Measurements from ENCODE around the gene RASGRF2. TPM values are rescaled to one million over a fixed set of nuclear protein-coding genes. Genes with fewer than 3 reads are reported as not detected.

Gene RASGRF2
- total and polyA plus RNA-seq, 2 of the 13 experiments (the other 11 are each of a cell fraction or from before 2014, with no cell fraction given), result 23.6 to 29.0 TPM

DNA sequence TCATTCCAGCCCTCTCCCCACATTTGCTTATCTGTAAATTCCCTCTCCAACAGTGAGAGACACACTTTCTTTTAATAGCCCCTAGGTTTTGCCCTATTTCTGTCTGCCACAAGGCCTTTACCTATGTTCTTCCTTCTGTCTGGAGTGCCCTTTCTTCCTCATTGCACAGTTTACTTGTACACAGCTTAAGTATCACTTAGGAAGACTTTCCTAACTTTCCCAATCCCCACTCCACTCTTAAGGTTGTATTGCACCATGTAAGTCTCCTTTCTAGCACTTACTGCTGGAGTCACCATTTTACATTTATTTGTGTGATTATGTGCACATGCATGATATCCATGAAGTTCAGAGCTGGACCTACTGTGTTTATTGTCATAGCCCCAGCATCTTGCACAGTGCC lies 262.1 kb downstream of the RASGRF2 start:
- H3K79me2 ChIP-seq (ENCODE audit: insufficient read depth, low read length), result no peaks in the 10 kb centered on the region

DNA sequence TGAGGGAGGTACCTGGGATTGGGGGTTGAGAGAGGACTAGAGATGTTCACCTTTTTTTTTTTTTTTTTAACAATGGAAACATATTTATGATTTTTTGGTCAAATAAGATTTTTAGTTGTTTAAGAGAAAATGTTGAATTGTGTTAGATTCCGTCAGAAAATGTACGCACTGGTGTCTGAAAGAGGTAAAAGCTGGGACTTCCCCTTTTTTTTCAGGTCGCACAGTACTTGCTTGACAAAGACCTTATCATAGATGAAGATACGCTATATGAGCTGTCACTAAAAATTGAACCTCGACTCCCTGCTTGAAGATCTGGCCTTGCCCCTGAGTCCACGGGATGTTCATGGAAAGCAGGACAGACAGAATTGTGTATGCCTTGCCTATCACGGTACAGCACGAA lies 265.3 kb downstream of the RASGRF2 start:
- Histone ChIP-seq H3K4me1 (ENCODE audit: insufficient read depth, low read length) (no peaks in the 10 kb centered on the region), H3K36me3 (replicated peaks in 1 of 2; ENCODE audit: control insufficient read depth in 1 of 2, insufficient read depth in 2 of 2, low read length in 2 of 2) (peaks cover 7 to 14% of the 10 kb centered on the region in 2 experiments; a peak in 3 of 5 replicates), H4K20me1 (ENCODE audit: insufficient read depth, low read length) (no peaks in the 10 kb centered on the region), H3K9ac (ENCODE audit: insufficient read depth, low read depth, low read length) (no peak overlapping the region), H3K4me3 (replicated peaks in 1 of 3; ENCODE audit: insufficient read depth in 1 of 3, low read depth in 2 of 3, low read length in 3 of 3) (no peak overlapping the region), H3K79me2 (ENCODE audit: insufficient read depth, low read length) (no peaks in the 10 kb centered on the region), H3K27ac (ENCODE audit: extremely low read length, insufficient read depth, low read length) (no peak overlapping the region), H3K27me3 (ENCODE audit: control insufficient read depth in 1 of 2, insufficient read depth in 2 of 2, low read length in 2 of 2) (no peaks in the 10 kb centered on the region), H3K4me2 (ENCODE audit: low read depth, low read length) (no peak overlapping the region), H3K9me3 (ENCODE audit: low read length) (no peaks in the 10 kb centered on the region), H2AFZ (ENCODE audit: low read length) (no peak overlapping the region)
- in situ Hi-C loops (cut with HindIII; ENCODE audit: extremely low pct_ligation_motif_present, low pct_unique_long_range_greater_than_20kb) (no loop called here), intact Hi-C loops (cut with micrococcal nuclease; ENCODE audit: unreplicated experiment) (no loop called here)
- POLR2A ChIA-PET, result no interaction called here
- FAIRE-seq, result no peak
- CTCF ChIA-PET (ENCODE audit: low intra/inter-chr PET ratio, low total read pairs), result no interaction called here
- 98% methylated on average over 8 of the region's 8 CpGs for WGBS (ENCODE audit: low lambda C conversion rate)
- ATAC-seq, result no peak
- no TSS peak for BruUV-seq (replicated peaks)
- no peak for DNase-seq (ENCODE audit: low spot score)
- TF ChIP-seq ZNF296 (CRISPR knock-in tag; conservative IDR thresholded peaks at IDR 0.05), result no peak
- TF ChIP-seq EP300 (IDR thresholded peaks at IDR 0.05; ENCODE audit: low read depth in 2 of 2, low read length in 2 of 2), result no peak
- no peak for TF ChIP-seq EP300 (CRISPR knock-in tag; IDR thresholded peaks at IDR 0.05; ENCODE audit: borderline replicate concordance)
- no peak for TF ChIP-seq ZNF724P (CRISPR knock-in tag; IDR thresholded peaks at IDR 0.05; ENCODE audit: borderline replicate concordance)
- no peak for TF ChIP-seq HDAC2 (CRISPR knock-in tag; IDR thresholded peaks at IDR 0.05)
- no peak for TF ChIP-seq ZNF124 (CRISPR knock-in tag; IDR thresholded peaks at IDR 0.05)
- TF ChIP-seq SRSF4 (IDR thresholded peaks at IDR 0.05; ENCODE audit: low read depth, low read length, poor library complexity, severe bottlenecking), result no peak
- no peak for TF ChIP-seq HOXA3 (CRISPR knock-in tag; IDR thresholded peaks at IDR 0.05)
- TF ChIP-seq GPN1 (CRISPR knock-in tag; IDR thresholded peaks at IDR 0.05; ENCODE audit: borderline replicate concordance), result no peak
- TF ChIP-seq LCORL (IDR thresholded peaks at IDR 0.05), result no peak
- no peak for TF ChIP-seq LCORL (CRISPR knock-in tag; IDR thresholded peaks at IDR 0.05)
- TF ChIP-seq ZNF609 (CRISPR knock-in tag; IDR thresholded peaks at IDR 0.05; ENCODE audit: borderline replicate concordance), result no peak
- TF ChIP-seq ZNF772 (CRISPR knock-in tag; IDR thresholded peaks at IDR 0.05), result no peak
- TF ChIP-seq ZBTB1 (CRISPR knock-in tag; IDR thresholded peaks at IDR 0.05; ENCODE audit: borderline replicate concordance), result no peak

More for the DNA sequence above, 262.1 kb downstream of the RASGRF2 start:
- Histone ChIP-seq H3K27ac (ENCODE audit: extremely low read length, insufficient read depth, low read length) (no peak overlapping the region), H3K4me3 (replicated peaks in 1 of 3; ENCODE audit: insufficient read depth in 1 of 3, low read depth in 2 of 3, low read length in 3 of 3) (no peak overlapping the region), H3K27me3 (ENCODE audit: control insufficient read depth in 1 of 2, insufficient read depth in 2 of 2, low read length in 2 of 2) (no peaks in the 10 kb centered on the region), H3K4me1 (ENCODE audit: insufficient read depth, low read length) (no peaks in the 10 kb centered on the region), H3K9me3 (ENCODE audit: low read length) (no peaks in the 10 kb centered on the region), H3K4me2 (ENCODE audit: low read depth, low read length) (no peak overlapping the region), H2AFZ (ENCODE audit: low read length) (no peak overlapping the region), H3K9ac (ENCODE audit: insufficient read depth, low read depth, low read length) (no peak overlapping the region), H4K20me1 (ENCODE audit: insufficient read depth, low read length) (no peaks in the 10 kb centered on the region), H3K36me3 (replicated peaks in 1 of 2; ENCODE audit: control insufficient read depth in 1 of 2, insufficient read depth in 2 of 2, low read length in 2 of 2) (peaks cover 6 to 21% of the 10 kb centered on the region in 2 experiments; a peak in 3 of 5 replicates)
- FAIRE-seq, result no peak
- ChIA-PET POLR2A (no interaction called here), CTCF (ENCODE audit: low intra/inter-chr PET ratio, low total read pairs) (no interaction called here)
- intact Hi-C loops (cut with micrococcal nuclease; ENCODE audit: unreplicated experiment) (no loop called here), in situ Hi-C loops (cut with HindIII; ENCODE audit: extremely low pct_ligation_motif_present, low pct_unique_long_range_greater_than_20kb) (no loop called here)
- no peak for TF ChIP-seq SCMH1 (CRISPR knock-in tag; IDR thresholded peaks at IDR 0.05; ENCODE audit: borderline replicate concordance)
- ATAC-seq, result no peak
- no TSS peak for BruUV-seq (replicated peaks)
- DNase-seq (ENCODE audit: low spot score), result no peak

Measured in HepG2 (cell line).